ENCODE measurements around the gene SLC4A7.

DNA sequence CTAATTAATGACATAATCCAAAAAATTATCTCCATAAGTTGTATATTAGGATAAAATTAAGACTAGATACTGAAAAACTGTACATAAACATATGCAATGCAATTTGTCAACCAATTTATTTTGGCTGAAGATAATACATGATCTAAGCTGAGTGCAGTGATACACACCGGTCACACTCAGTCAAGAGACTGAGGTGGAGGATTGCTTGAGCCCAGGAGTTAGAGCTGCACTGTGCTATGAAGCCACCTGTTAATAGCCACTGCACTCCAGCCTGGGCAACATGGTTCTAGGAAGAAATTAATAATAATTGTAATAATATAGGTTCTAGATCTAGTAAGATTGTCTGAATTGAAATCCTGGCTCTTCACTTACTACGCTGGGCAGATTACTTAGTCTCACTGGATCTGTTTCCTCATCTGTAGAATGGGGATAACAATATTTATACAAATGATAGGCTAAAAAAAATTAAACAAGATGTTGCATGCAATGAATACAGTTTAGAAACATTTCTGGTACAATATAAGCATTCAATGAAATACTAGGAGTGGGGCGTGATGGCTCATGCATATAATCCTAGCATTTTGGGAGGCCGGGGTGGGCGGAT lies 15.8 kb downstream of the SLC4A7 start:
- TF ChIP-seq POLR2A (IDR thresholded peaks at IDR 0.05; ENCODE audit: low read depth, low read length), result no peak
- TF ChIP-seq, protein P1, sequence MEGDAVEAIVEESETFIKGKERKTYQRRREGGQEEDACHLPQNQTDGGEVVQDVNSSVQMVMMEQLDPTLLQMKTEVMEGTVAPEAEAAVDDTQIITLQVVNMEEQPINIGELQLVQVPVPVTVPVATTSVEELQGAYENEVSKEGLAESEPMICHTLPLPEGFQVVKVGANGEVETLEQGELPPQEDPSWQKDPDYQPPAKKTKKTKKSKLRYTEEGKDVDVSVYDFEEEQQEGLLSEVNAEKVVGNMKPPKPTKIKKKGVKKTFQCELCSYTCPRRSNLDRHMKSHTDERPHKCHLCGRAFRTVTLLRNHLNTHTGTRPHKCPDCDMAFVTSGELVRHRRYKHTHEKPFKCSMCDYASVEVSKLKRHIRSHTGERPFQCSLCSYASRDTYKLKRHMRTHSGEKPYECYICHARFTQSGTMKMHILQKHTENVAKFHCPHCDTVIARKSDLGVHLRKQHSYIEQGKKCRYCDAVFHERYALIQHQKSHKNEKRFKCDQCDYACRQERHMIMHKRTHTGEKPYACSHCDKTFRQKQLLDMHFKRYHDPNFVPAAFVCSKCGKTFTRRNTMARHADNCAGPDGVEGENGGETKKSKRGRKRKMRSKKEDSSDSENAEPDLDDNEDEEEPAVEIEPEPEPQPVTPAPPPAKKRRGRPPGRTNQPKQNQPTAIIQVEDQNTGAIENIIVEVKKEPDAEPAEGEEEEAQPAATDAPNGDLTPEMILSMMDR (IDR thresholded peaks at IDR 0.05; ENCODE audit: extremely low read depth in 1 of 2, insufficient read depth in 1 of 2, low read depth in 1 of 2, low read length in 2 of 2), result no peak
- TF ChIP-seq EZH2 (IDR thresholded peaks at IDR 0.05; ENCODE audit: borderline replicate concordance, low read depth, low read length, severe bottlenecking), result no peak
- no peak for TF ChIP-seq POLR2AphosphoS5 (IDR thresholded peaks at IDR 0.05; ENCODE audit: insufficient read depth, low read depth, low read length)
- TF ChIP-seq FOS (IDR thresholded peaks at IDR 0.05; ENCODE audit: borderline replicate concordance, insufficient read depth, low read length), result no peak
- TF ChIP-seq, protein P2, sequence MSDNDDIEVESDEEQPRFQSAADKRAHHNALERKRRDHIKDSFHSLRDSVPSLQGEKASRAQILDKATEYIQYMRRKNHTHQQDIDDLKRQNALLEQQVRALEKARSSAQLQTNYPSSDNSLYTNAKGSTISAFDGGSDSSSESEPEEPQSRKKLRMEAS (IDR thresholded peaks at IDR 0.05; ENCODE audit: insufficient read depth, insufficient read length), result no peak
- no peak for TF ChIP-seq GATA2 (IDR thresholded peaks at IDR 0.05; ENCODE audit: insufficient read depth, insufficient read length, low read depth, low read length)
- no peak for TF ChIP-seq MYC (IDR thresholded peaks at IDR 0.05; ENCODE audit: low read depth, low read length)
- TF ChIP-seq JUN (IDR thresholded peaks at IDR 0.05; ENCODE audit: borderline replicate concordance, insufficient read depth, insufficient read length, low read depth), result no peak

All from endothelial cell of umbilical vein (primary cell).